ENCODE data around the gene ZBTB46. TPM values are rescaled to one million over a fixed set of nuclear protein-coding genes. Genes with fewer than 3 reads are reported as not detected.

ZBTB46 gene
- total RNA-seq, 2 donors from 2014 or later, result 9.3 to 9.9 TPM

DNA sequence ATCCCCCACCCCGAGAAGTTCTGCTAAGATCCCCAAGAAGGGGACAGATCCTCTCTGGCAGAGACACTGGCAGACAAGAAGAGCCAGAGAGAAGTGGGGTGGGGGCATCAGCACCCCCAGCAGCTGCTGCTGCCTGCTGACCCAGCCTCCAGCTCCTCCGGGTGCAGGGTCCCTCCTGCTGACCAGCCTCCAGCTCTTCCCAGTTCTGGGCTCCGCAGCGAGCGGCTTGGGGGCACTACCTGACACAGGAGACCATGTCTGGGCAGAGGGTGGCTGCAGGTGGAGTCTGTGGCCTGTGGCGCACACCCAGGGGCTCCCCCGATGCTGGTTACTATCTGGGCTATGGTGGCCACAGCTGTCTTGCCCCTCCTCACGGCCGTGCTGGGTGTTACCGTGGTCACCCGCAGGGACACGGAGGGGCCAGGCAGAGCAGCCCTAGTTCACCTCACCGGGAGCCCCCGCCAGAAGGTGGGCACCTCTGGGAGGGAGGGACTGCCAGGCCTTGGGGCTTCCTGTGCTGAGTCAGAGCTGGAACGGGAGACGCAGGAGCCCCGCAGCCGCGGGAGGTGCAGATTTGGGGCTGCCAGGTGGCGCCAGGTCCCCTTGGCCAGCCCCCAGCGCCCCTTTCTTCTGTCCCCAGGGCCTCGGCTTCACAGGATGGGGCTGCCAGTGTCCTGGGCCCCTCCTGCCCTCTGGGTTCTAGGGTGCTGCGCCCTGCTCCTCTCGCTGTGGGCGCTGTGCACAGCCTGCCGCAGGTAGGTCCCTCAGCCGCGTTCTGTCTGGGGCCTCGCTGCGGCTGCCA, 94.0 kb downstream of the ZBTB46 start:
- DNase-seq (ENCODE audit: low spot score), result no peak

DNA sequence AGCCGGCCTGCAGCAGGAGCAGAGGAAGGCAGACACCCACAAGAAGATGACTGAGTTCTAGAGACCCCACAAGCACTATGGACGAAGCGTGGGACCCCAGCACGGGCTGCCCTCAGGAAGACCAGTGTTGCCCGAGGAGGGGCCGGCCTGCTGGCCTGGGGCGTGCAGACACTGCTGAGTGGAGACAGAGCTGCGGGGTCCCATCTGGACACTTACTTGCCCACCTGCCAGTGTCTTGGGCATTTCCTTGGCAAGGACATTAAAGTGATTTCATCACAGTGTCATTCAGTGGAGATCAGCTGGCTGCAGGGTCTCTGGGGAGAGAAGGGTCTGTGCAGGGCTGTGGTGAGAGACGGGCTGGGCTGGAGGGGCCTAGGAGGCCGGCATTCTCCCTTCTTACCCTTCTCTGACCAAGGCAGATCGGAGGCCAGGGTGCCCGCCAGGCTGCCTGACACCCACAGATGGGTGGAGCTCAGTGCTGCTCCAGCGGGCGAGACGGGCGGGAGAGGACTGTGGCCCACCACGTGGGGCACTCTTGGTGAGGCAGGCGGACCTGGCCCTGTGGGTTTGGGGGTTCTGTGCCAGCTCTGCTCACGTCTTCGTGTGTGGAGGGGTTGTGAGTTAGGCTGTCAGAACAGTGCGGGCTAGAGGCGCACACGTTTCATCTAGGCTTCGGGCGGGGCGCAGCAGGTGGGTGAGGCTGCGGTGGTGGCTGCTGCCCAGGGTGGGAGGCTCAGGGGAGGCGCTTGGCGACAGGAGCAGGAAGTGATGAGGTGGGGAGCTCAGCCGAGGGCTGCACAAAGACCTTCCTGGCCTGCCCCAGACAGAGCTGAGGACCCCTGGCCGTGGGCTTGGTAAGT, 95.0 kb downstream of the ZBTB46 start, which contains the start of gene LIME1:
Gene LIME1 (plus strand): TSS at position 806 of the 860 bp plus-strand sequence. CDS start 886 bp downstream, outside the sequence.
- TF ChIP-seq, protein P1, sequence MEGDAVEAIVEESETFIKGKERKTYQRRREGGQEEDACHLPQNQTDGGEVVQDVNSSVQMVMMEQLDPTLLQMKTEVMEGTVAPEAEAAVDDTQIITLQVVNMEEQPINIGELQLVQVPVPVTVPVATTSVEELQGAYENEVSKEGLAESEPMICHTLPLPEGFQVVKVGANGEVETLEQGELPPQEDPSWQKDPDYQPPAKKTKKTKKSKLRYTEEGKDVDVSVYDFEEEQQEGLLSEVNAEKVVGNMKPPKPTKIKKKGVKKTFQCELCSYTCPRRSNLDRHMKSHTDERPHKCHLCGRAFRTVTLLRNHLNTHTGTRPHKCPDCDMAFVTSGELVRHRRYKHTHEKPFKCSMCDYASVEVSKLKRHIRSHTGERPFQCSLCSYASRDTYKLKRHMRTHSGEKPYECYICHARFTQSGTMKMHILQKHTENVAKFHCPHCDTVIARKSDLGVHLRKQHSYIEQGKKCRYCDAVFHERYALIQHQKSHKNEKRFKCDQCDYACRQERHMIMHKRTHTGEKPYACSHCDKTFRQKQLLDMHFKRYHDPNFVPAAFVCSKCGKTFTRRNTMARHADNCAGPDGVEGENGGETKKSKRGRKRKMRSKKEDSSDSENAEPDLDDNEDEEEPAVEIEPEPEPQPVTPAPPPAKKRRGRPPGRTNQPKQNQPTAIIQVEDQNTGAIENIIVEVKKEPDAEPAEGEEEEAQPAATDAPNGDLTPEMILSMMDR (IDR thresholded peaks at IDR 0.05), result no peak
- Histone ChIP-seq H3K9me3 (no peaks in the 10 kb centered on the region), H3K4me3 (peak within 1 kb of the TSS; percentile 44), H3K27ac (no peak within 1 kb of the TSS), H3K27me3 (replicated peaks; ENCODE audit: insufficient read depth) (no peaks in the 10 kb centered on the region), H3K36me3 (peaks cover 29% of the 10 kb centered on the region), H3K4me1 (ENCODE audit: control insufficient read depth in 1 of 2, low read depth in 2 of 2) (peaks cover 9 to 15% of the 10 kb centered on the region in 2 donors)
- ATAC-seq (ENCODE audit: insufficient number of reproducible peaks, low FRiP score, low read depth) (no peak), DNase-seq (ENCODE audit: low spot score) (no peak)

More for the DNA sequence above, 94.0 kb downstream of the ZBTB46 start:
- Histone ChIP-seq H3K4me1 (ENCODE audit: control insufficient read depth in 1 of 2, low read depth in 2 of 2) (peaks cover 17 to 24% of the 10 kb centered on the region in 2 donors), H3K27ac (no peak overlapping the region), H3K4me3 (peak overlapping the region; percentile 44), H3K27me3 (replicated peaks; ENCODE audit: insufficient read depth) (no peaks in the 10 kb centered on the region), H3K36me3 (peaks cover 37% of the 10 kb centered on the region), H3K9me3 (no peaks in the 10 kb centered on the region)
- TF ChIP-seq, protein P1 (IDR thresholded peaks at IDR 0.05), result no peak
- ATAC-seq (ENCODE audit: insufficient number of reproducible peaks, low FRiP score, low read depth), result no peak

DNA sequence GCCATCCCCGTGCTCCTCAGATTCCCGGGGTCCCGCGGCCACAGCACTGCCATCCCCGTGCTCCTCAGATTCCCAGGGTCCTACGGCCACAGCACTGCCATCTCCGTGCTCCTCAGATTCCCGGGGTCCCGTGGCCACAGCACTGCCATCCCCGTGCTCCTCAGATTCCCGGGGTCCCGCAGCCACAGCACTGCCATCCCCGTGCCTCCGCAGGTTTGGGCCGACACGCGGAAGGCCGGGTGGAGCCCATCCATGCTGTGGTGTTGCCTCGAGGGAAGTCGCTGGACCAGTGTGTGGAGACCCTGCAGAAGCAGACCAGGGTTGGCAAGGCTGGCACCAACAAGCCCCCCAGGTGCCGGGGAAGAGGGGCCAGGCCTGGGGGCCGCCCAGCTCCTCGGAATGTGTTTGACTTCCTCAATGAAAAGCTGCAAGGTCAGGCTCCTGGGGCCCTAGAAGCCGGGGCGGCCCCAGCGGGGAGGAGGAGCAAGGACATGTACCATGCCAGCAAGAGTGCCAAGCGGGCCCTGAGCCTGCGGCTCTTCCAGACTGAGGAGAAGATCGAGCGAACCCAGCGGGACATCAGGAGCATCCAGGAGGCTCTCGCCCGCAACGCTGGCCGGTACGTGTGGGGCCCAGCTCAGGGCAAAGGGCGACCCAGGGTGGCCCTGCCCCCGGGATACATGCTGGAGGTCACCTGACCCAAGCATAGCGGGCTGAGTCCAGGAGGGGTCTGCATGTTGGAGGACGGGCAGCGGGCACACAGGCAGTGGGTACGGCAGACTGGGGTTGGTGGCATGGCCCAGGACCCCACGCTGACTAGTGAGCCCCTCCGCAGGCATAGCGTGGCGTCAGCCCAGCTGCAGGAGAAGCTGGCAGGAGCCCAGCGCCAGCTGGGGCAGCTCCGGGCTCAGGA, 95.9 kb downstream of the ZBTB46 start:
- no peak for ATAC-seq (ENCODE audit: insufficient number of reproducible peaks, low FRiP score, low read depth)
- no peak for DNase-seq (ENCODE audit: low spot score)
- Histone ChIP-seq H3K36me3 (peaks cover 29% of the 10 kb centered on the region), H3K27ac (no peak overlapping the region), H3K4me3 (no peak overlapping the region), H3K4me1 (ENCODE audit: control insufficient read depth in 1 of 2, low read depth in 2 of 2) (peaks cover 8 to 12% of the 10 kb centered on the region in 2 donors), H3K9me3 (no peaks in the 10 kb centered on the region), H3K27me3 (replicated peaks; ENCODE audit: insufficient read depth) (no peaks in the 10 kb centered on the region)
- TF ChIP-seq, protein P1 (IDR thresholded peaks at IDR 0.05), result no peak

DNA sequence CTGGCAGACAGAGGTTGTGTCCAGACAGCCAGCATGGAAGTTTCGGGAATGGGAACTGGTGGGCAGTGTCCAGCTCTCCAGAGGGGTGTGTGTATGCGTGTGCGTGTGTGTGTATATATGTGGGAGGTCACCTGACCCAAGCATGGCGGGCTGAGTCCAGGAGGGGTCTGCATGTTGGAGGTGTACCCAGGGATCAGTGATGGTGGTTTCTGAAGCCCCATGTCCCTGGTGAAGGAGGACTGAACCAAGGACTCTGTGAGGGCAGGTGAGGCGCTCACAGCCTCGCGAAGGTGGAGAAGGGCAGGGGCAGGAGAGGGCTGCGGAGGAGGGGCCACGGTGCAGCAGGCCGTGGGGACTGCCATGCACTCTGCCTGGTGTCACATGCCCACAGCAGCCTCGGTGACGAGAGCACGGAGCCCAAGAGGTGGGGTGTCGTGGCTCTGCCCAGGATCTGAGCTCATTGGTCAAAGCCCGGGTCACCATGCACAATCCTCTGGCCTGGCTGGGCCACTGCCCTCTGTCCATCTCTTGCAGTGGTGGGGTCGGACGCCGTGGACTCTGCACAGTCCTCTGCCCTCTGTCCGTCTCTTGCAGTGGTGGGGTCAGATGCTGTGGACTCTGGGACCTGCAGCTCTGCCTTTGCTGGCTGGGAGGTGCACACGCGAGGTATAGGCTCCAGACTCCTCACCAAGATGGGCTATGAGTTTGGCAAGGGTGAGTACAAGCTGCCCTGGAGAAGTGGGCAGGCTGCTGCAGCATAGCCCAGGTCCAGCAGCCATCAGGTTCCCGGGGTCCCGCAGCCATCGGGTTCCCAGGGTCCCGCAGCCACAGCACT, 96.7 kb downstream of the ZBTB46 start:
- no peaks in the 10 kb centered on the region for H3K27me3 ChIP-seq (replicated peaks; ENCODE audit: insufficient read depth)
- H3K4me1 ChIP-seq (ENCODE audit: control insufficient read depth in 1 of 2, low read depth in 2 of 2), result peaks cover 8 to 12% of the 10 kb centered on the region in 2 donors
- no peak overlapping the region for H3K4me3 ChIP-seq
- no peak overlapping the region for H3K27ac ChIP-seq
- DNase-seq (ENCODE audit: low spot score) (no peak), ATAC-seq (ENCODE audit: insufficient number of reproducible peaks, low FRiP score, low read depth) (no peak)
- H3K36me3 ChIP-seq, result peaks cover 29% of the 10 kb centered on the region
- H3K9me3 ChIP-seq, result no peaks in the 10 kb centered on the region
- TF ChIP-seq, protein P1 (IDR thresholded peaks at IDR 0.05), result no peak
